HG03439 (cell line): ENCODE measurements around the gene PPP1R3F.
"Not testable (repeated sequence)": the region's sequence is repeated elsewhere in the genome, so short reads cannot be mapped to it uniquely, and the experiment has no call there.

ENCODE experiments used
- ATAC-seq: cut with Tn5 transposase; IDR thresholded peaks from one replicate; pipeline ENCODE4 v1.9.1; 2021; ENCODE audit warnings: mild to moderate bottlenecking, moderate library complexity; ENCODE audit not compliant: unreplicated experiment

PPP1R3F gene

DNA sequence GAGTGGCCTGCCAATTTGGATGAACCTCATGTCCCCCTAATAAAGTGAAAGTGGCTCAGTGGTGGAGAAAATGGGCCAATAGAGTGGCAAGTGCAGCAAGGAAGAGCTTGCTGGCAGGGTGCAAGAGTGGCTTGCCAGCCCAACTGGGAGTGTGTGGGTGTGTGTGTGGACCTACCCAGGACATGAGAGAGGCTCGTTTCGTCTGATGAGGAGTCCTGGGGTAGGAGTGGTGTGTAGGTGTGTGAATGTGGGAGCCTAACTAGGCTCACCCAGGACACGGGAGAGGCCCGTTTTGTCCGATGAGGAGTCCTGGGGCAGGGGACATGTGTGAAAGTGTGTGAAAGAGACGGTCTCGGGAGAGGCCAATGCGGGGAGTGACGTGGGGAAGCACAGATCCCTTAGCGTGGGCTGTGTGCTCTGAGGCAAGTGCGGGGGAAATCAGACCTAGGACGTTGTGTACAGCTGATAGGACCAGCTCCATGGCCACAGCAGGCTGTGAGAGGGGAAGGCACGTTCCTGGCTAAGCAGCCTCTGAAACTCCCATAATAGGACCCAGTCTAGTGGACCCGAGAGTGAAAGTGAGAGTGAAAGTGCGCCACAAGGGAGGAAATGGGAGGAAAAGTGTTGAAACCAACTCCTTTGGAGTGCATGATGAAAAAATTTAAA, 39.1 kb downstream of the PPP1R3F start:
- ATAC-seq = no peak

DNA sequence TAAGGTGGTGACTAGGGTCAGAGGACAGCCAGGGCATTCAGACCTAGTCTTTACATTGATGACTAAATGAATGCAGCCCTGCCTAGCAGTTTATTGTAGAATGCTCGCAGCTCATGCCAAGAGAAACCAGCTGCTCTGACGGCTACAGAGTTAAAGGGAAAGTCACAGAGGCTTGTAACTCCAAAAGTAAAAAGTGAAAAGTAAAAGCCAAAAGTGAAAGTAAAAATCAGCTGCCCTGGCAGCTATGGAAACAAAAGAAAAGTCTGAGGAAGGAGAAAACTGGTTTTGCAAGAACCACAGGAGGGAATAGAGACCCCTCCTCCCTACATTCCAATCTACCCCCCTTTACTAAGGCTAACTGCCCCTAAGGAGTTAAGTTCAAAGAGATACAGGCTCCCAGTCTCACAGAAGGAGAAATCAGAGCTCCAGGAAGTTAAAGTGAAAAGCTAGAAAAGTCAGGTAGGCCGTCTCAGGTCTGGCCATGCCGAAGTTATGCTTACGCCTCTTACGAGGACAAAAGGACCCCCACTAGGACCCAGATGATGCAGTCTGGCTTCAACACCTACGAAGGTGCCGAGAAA, 39.9 kb downstream of the PPP1R3F start:
- ATAC-seq = no peak

DNA sequence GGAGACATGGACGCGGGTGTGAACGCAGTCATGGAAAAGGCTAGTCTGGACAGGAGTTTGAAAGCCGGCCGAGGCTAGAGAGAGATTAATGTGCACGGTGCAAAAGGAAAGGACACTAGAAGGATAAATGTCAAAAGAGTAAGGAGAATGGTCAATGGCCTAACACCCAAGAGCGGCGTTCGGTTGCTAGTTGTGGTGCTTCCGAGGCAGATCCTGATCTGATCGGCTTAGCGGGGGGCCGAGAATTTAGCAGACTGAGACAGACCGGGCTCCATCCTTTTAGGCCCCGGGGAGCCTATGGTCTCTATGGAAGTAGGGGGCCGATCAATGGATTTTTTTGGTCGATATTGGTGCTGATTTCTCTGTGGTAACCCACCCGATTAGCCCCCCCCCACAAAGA, 40.8 kb downstream of the PPP1R3F start:
- no peak for ATAC-seq

DNA sequence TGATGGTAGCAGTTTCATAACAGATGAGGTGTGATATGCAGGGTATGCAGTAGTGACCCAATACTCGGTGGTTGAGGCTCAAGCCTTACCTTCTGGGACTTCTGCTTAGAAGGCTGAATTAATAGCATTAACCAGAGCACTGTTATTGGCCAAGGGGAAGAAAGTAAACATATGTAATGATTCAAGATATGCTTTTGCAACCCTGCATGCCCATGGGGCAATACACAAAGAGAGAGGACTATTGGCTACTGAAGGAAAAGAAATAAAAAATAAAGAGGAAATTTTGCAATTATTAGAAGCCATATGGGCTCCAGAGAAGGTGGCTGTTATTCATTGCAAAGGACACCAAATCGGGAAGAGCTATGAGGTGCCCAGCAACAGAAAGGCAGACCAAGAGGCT, 42.6 kb downstream of the PPP1R3F start:
- no peak for ATAC-seq

DNA sequence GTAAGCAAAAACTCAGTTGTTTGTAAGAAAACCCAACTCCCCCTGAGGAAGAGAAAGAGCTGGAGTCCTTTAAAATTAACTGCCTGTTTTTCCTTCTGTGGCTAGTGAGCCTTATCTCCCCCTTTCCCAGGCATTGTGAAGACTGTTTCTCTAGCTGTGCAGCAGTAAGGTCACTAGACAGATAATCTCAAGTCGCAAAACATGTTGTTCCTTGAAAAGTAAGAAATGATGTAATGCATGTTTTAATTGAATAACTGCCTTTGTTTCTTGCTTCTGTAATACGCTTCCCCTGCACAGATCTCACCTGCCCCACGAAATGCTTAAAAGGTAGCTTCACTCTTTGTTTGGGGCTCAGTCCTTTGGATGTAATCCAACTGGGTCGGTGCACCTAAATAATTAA, 46.5 kb downstream of the PPP1R3F start:
- no peak for ATAC-seq

DNA sequence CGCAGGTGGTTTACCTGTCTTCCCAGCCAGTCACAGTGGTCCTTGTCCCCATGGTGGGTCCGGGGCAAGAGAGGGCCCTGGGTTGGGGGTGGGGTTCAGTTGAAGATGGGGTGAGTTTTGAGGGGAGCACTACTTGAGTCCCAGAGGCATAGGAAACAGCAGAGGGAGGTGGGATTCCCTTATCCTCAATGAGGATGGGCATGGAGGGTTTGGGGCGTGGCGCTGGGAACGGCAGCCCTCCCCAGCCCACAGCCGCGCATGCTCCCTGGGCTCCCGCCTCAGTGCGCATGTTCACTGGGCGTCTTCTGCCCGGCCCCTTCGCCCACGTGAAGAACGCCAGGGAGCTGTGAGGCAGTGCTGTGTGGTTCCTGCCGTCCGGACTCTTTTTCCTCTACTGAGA, 52.1 kb downstream of the PPP1R3F start, which contains the start of gene GAGE12J:
Gene GAGE12J, plus strand, starts transcription at position 301 of the 400 bp plus-strand sequence. CDS start 1,157 bp downstream, outside the sequence.
- ATAC-seq = not testable (repeated sequence)

DNA sequence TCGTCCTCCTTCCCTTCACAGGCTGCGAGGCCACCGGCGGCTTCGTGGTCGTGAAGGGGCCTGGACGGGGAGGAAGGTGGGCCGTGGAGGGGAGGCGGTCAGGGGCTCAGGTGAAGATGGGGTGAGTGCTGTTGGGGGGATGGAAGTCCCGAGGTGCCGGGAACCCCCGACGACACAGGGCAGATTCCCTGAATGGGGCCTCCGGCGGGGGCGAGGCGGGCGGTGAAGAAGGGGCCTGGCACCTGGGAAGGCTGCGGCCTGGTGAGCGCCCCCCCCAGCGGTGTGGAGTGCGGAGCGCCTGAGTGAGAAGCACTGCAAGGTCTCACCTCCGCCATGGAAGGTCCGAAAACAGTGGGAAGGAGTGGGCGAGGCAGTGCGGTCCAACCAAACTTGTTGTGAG, 52.7 kb downstream of the PPP1R3F start:
- ATAC-seq = not testable (repeated sequence)

DNA sequence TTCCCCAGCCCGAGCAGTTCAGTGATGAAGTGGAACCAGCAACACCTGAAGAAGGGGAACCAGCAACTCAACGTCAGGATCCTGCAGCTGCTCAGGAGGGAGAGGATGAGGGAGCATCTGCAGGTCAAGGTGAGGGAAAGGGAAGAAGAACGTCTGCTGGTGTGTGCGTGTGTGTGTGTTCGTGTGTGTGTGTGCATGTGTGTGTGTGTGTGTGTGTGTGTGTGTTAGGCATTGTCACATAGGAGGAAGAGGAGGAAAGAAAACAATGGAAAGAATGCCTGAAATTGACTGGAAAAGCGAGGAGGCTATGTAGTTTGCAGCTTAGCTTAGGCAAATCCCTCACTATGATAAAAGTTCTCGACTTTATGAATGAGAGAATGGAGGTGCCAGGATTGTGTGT, 54.1 kb downstream of the PPP1R3F start:
- not testable (repeated sequence) for ATAC-seq

DNA sequence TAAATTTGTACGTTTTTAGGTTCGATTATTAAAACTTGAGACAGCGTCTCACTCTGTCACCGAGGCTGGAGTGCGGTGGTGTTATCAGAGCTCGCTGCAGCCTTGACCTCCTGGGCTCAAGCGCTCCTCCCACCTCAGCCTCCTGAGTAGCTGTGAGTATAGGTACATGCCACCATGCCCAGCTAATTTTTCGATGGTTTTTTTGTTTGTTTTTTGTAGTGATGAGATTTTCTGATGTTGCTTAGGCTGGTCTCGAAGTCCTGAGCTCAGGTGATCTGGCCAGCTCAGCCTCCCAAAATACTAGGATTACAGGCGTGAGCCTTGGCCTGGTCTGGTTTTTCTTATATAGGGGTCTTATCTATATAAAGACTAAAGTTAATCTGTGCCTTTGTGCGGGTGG, 60.8 kb downstream of the PPP1R3F start:
- ATAC-seq = not testable (repeated sequence)

DNA sequence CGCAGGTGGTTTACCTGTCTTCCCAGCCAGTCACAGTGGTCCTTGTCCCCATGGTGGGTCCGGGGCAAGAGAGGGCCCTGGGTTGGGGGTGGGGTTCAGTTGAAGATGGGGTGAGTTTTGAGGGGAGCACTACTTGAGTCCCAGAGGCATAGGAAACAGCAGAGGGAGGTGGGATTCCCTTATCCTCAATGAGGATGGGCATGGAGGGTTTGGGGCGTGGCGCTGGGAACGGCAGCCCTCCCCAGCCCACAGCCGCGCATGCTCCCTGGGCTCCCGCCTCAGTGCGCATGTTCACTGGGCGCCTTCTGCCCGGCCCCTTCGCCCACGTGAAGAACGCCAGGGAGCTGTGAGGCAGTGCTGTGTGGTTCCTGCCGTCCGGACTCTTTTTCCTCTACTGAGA, 61.7 kb downstream of the PPP1R3F start, which contains the start of gene GAGE13:
Gene GAGE13, plus strand, starts transcription at position 301 of the 400 bp plus-strand sequence. CDS start 1,156 bp downstream, outside the sequence.
- not testable (repeated sequence) for ATAC-seq

DNA sequence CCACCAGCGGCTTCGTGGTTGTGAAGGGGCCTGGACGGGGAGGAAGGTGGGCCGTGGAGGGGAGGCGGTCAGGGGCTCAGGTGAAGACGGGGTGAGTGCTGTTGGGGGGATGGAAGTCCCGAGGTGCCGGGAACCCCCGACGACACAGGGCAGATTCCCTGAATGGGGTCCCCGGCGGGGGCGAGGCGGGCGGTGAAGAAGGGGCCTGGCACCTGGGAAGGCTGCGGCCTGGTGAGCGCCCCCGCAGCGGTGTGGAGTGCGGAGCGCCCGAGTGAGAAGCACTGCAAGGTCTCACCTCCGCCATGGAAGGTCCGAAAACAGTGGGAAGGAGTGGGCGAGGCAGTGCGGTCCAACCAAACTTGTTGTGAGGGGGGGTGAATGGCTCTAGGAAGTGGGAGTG, 62.2 kb downstream of the PPP1R3F start:
- ATAC-seq = not testable (repeated sequence)
